Subcutaneous adipose tissue (tissue), 4 donors: ENCODE measurements around the gene JAK3. TPM values are rescaled to one million over a fixed set of nuclear protein-coding genes. Genes with fewer than 3 reads are reported as not detected.

Experiments
- CTCF ChIP-seq: fragments of 450-650 bp; IDR thresholded peaks from one replicate; pipeline ENCODE4 v1.5.1; 2016; ENCODE audit warnings: low read depth, mild to moderate bottlenecking, control low read depth, antibody characterized with exemption, moderate library complexity
- total RNA-seq, 4 donors: library from RNA; depleted of rRNA; stranded (reverse); fragments of >200 nt; gene quantifications; one replicate each; pipeline ENCODE4 v1.1.0, GENCODE V29; 2016

JAK3 gene
- total RNA-seq, 4 donors from 2014 or later, result 2.3 to 5.1 (median 3.9) TPM

DNA sequence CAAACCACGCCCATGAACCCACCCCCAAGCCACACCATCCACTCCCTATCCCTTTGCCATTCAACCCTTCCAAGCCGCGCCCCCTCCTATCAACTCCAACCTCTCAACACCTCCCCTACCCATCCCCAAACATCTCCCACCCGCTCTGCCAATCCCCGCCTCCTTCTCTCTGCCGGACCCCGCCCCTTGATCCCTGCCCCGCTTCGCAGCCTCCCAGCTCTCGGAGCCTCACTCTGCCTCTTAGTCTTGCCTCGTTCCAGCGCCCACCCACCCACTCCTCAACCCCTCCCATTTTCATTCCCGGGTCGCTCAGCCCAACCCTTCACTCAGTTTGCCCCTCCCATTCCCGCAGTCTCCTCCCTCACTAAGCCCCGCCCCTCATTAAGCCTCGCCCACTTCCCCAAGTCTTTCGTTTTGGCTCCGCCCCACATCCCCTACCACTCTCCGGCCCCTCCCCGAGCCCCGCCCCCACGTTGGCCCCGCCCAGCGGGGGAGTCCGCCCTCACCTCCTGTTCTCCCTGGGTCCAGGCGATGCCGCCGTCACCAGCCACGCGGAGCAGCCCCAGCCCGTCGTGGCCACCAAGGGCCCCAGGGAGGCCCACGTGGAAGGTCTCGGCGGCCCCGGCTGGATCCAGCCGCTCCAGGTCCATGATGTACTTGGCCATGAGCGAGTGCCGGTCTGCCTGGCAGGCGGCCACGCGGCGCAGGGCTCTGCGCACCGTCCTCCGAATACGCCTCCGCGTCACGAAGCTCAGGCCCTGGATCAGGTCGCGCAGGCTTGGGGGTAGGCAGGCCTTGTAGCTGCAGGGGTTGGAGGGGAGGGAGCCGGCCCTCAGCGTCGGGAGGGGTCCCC is 5.7 kb downstream of the JAK3 start:
- TF ChIP-seq CTCF, result no peak

GRCh38 chr19:17841371-17841809 is 6.4 kb downstream of the JAK3 start:
- no peak for TF ChIP-seq CTCF

- no peak for TF ChIP-seq CTCF
These were observed 7.8 kb downstream of the JAK3 start for GRCh38 chr19:17840019-17840418.

GRCh38 chr19:17837972-17838371 is 9.8 kb downstream of the JAK3 start:
- no peak for TF ChIP-seq CTCF

GRCh38 chr19:17836530-17836929 is 11.3 kb downstream of the JAK3 start:
- no peak for TF ChIP-seq CTCF

GRCh38 chr19:17835182-17836006 is 12.4 kb downstream of the JAK3 start:
- no peak for TF ChIP-seq CTCF
